Motor neuron (in vitro differentiated cells): ENCODE data around the gene NAB2. TPM values are rescaled to one million over a fixed set of nuclear protein-coding genes. Genes with fewer than 3 reads are reported as not detected.

ENCODE experiments used
- ATAC-seq, 8 experiments: fragments of 200-7000 bp; cut with Tn5 transposase; replicated peaks in 6 of 8; 2 replicates each; pipeline ENCODE4 v1.8.0; 2021; ENCODE audit warnings: mild to moderate bottlenecking in 8 of 8, moderate library complexity in 8 of 8
- H3K27ac ChIP-seq, 2 donors: fragments of 250-450 bp; sonication (Bioruptor Pico); 2 replicates each; pipeline ENCODE4 v1.9.0; 2021; ENCODE audit warnings: antibody characterized with exemption in 2 of 2, mild to moderate bottlenecking in 2 of 2, moderate library complexity in 1 of 2
- H3K4me1 ChIP-seq, 2 donors: fragments of 250-450 bp; sonication (Bioruptor Pico); replicated peaks in 1 of 2; 2 replicates each; pipeline ENCODE4 v1.6.1; 2021; ENCODE audit warnings: antibody characterized with exemption in 2 of 2, mild to moderate bottlenecking in 2 of 2, moderate library complexity in 1 of 2
- H3K4me3 ChIP-seq, 5 donors: fragments of 250-450 bp; sonication (Bioruptor Pico); 2 replicates each; pipeline ENCODE4 v1.9.0; 2021; ENCODE audit warnings: antibody characterized with exemption in 5 of 5, mild to moderate bottlenecking in 5 of 5, moderate library complexity in 4 of 5
- WGBS, 10 experiments: fragments of 450-650 bp; shearing (Covaris generic); methylation state at CpG; one replicate each; pipeline ENCODE4 v1.0.0; 2022; 5-methylcytosine and 5-hydroxymethylcytosine counted together
- in situ Hi-C, 9 experiments: fragments of 400-800 bp; cut with MboI; loops; one replicate each; pipeline ENCODE4 v1.15.0; 2021; ENCODE audit warnings: low sequenced_read_pairs in 9 of 9, low pct_unique_long_range_greater_than_20kb in 2 of 9; ENCODE audit not compliant: unreplicated experiment in 9 of 9
- total RNA-seq, 8 experiments: library from RNA; unstranded; fragments of 300-600 nt; gene quantifications; 2 replicates each; pipeline versions ENCODE4 v1.2.3 to v1.2.4, GENCODE V29; 2022

Gene NAB2
- total RNA-seq, 8 experiments from 2014 or later = 13.4 to 41.1 (median 24.0) TPM

DNA sequence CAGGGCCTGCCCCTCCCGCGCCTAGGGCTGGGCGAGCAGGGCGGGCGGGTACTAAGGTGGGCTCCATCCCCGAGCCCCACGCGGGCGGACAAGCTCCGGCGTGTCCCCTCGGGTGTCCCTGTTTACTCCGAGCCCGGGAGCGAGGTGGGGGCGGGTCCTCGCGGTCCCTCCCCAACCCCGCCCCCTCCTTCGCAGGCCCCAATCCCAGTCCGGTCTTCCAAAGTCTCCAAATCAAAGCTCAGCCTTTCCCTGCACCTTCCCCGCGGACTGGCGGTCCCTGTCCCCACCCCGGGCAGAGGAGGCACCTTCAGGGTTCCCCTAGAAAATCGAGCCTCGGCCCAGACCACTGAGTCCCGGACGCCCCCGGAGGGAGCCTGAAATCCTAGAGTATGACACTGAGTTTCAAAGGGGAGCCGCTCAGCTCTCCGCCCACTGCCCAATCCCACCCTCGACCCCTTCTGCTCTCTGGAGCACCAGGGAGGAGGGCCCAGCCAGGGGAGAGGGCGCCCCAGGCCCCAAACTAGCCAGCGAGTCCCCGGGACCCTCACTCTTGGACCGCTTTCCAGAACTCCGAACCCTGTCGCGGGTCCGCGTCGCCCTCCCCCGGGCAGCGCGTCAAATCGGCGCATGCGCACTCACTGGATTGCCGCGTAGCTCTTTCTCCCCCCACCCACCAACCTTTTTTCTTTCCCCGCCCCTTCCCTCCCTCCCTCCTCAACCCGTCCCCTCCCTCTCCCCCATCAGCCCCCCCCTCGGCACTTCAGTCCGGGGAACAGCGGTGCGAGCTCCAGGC is 39.0 kb downstream of the NAB2 start, which contains the start of gene LRP1:
LRP1 (plus strand) TSS at position 758 of the 793 bp plus-strand sequence. CDS start 482 bp downstream, outside the sequence.
- Histone ChIP-seq H3K4me1 (peaks cover 37 to 39% of the 10 kb centered on the region in 2 donors), H3K27ac (peak within 1 kb of the TSS; percentile 87 to 91), H3K4me3 (peak within 1 kb of the TSS; percentile 83 to 97 (median 89))
- in situ Hi-C loops = loop anchor here in 3 of 9 experiments (10.0 kb wide), 2 partner anchors 47 to 57 kb away; no protein-coding TSS in a partner anchor
- 0% methylated on average over 4 of the region's 57 CpGs; no CpG with 5 or more reads in 9 of the 10 experiments for WGBS, 10 experiments
- ATAC-seq = peak; percentile 55 to 83 (median 66)

GRCh38 chr12:57128519-57129247 is 39.8 kb downstream of the NAB2 start:
- H3K4me3 ChIP-seq = peak overlapping the region; percentile 83 to 97 (median 89)
- ATAC-seq = peak in 7 of 8 experiments; percentile 1 to 66 (median 40)
- H3K27ac ChIP-seq = peak overlapping the region; percentile 87 to 91
- in situ Hi-C loops = loop anchor here in 3 of 9 experiments (10.0 kb wide), 2 partner anchors 46 to 56 kb away; no protein-coding TSS in a partner anchor
- WGBS, 10 experiments = no CpG with 5 or more reads among the region's 35 CpGs
- peaks cover 42 to 47% of the 10 kb centered on the region in 2 donors for H3K4me1 ChIP-seq

- in situ Hi-C loops = loop anchor here in 3 of 9 experiments (10.0 kb wide), 2 partner anchors 45 to 55 kb away; no protein-coding TSS in a partner anchor
- H3K4me3 ChIP-seq = peak overlapping the region; percentile 83 to 97 (median 89)
- peaks cover 46 to 54% of the 10 kb centered on the region in 2 donors for H3K4me1 ChIP-seq
- H3K27ac ChIP-seq = peak overlapping the region; percentile 87 to 91
- WGBS, 10 experiments = 67% methylated on average over 1 of the region's 12 CpGs; no CpG with 5 or more reads in 9 of the 10 experiments
- ATAC-seq = peak in 5 of 8 experiments; percentile 8 to 34 (median 26)
Measured at GRCh38 chr12:57129321-57129842, 40.5 kb downstream of the NAB2 start.

GRCh38 chr12:57129889-57130288 is 41.0 kb downstream of the NAB2 start:
- Histone ChIP-seq H3K27ac (peak overlapping the region in 1 of 2 donors; percentile 87), H3K4me1 (peaks cover 49 to 57% of the 10 kb centered on the region in 2 donors), H3K4me3 (peak overlapping the region; percentile 83 to 97 (median 89))
- ATAC-seq = no peak
- in situ Hi-C loops = loop anchor here in 3 of 9 experiments (10.0 kb wide), 2 partner anchors 45 to 55 kb away; no protein-coding TSS in a partner anchor

GRCh38 chr12:57130941-57131340 is 42.0 kb downstream of the NAB2 start:
- Histone ChIP-seq H3K4me3 (peak overlapping the region in 2 of 5 donors; percentile 83 to 89), H3K4me1 (peaks cover 60 to 67% of the 10 kb centered on the region in 2 donors), H3K27ac (no peak overlapping the region)
- 64 to 100% (median 95%) methylated on average over 1 to 2 of the region's 2 CpGs; no CpG with 5 or more reads in 6 of the 10 experiments for WGBS, 10 experiments
- in situ Hi-C loops = no loop called here
- no peak for ATAC-seq

GRCh38 chr12:57131896-57132744 is 43.2 kb downstream of the NAB2 start:
- ATAC-seq = no peak
- 5 to 100% (median 59%) methylated on average over 1 to 5 of the region's 9 CpGs for WGBS, 10 experiments
- in situ Hi-C loops = no loop called here
- Histone ChIP-seq H3K4me1 (peaks cover 58 to 71% of the 10 kb centered on the region in 2 donors), H3K4me3 (peak overlapping the region in 1 of 5 donors; percentile 4), H3K27ac (no peak overlapping the region)

DNA sequence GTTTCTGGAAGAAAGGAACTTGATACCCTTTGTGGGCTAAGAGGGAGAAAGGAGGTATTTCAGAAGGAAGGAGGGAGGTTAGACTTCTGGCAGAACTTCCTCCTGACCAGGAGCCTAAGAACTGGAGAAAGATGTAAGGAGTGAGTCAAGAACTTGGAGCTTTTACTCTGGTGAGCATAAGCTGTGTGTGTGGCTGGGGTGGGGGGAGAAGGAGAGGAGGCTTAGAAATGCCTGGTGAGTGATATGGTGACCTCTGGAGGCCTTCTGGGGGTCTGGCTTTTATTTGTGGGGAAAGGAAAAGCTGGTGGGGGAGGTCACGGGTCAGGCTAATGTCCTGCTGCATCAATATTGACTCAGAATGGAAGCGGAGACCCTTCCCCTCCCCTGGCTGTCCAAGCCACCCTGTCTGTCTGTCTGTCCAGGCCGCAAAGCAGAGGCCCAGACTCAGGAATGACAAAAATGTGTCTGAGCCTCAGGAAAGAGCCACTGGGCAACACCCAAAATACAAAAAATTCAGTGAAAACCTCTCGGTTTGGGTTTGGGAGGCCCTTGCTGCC is 44.2 kb downstream of the NAB2 start:
- Histone ChIP-seq H3K4me3 (no peak overlapping the region), H3K4me1 (peaks cover 57 to 70% of the 10 kb centered on the region in 2 donors), H3K27ac (no peak overlapping the region)
- 20 to 60% methylated on average over 1 of the region's 4 CpGs; no CpG with 5 or more reads in 8 of the 10 experiments for WGBS, 10 experiments
- peak in 1 of 8 experiments; percentile 4 for ATAC-seq
- in situ Hi-C loops = no loop called here

- WGBS, 10 experiments = 8 to 100% (median 80%) methylated on average over 1 to 5 of the region's 6 CpGs; no CpG with 5 or more reads in 5 of the 10 experiments
- in situ Hi-C loops = no loop called here
- H3K4me3 ChIP-seq = no peak overlapping the region
- ATAC-seq = no peak
- H3K4me1 ChIP-seq = peaks cover 57 to 70% of the 10 kb centered on the region in 2 donors
- H3K27ac ChIP-seq = peak overlapping the region in 1 of 2 donors; percentile 17
Measured at GRCh38 chr12:57133916-57134315, 45.0 kb downstream of the NAB2 start.

DNA sequence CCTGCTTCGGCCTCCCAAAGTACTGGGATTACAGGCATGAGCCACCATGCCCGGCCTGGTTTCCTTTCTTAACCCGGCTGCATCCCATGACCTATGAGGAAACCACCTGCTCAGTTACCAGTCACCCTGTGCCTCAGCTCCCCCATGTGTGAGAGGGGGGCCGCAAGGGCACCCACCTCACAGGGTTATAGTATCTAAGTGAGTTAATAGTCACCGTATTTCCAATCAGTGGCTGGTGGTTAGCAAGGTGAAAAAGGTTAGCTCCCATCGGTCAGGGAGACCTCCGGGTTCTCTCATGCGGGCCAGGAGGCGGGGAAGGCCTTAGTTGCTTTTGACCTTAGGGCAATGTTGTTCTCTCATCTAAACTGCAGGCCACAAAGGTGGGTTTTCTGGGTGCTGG is 46.0 kb downstream of the NAB2 start:
- in situ Hi-C loops = no loop called here
- Histone ChIP-seq H3K27ac (peak overlapping the region in 1 of 2 donors; percentile 73), H3K4me1 (peaks cover 55 to 67% of the 10 kb centered on the region in 2 donors), H3K4me3 (no peak overlapping the region)
- 27 to 100% (median 62%) methylated on average over 1 to 5 of the region's 9 CpGs; no CpG with 5 or more reads in 4 of the 10 experiments for WGBS, 10 experiments
- no peak for ATAC-seq

- peak overlapping the region; percentile 49 to 73 for H3K27ac ChIP-seq
- in situ Hi-C loops = no loop called here
- H3K4me3 ChIP-seq = peak overlapping the region in 2 of 5 donors; percentile 0 to 1
- ATAC-seq = peak in 6 of 8 experiments; percentile 6 to 89 (median 88)
- H3K4me1 ChIP-seq = peaks cover 47 to 59% of the 10 kb centered on the region in 2 donors
- 0 to 100% (median 6%) methylated on average over 1 to 2 of the region's 18 CpGs; no CpG with 5 or more reads in 7 of the 10 experiments for WGBS, 10 experiments
Measured at GRCh38 chr12:57135527-57136326, 46.8 kb downstream of the NAB2 start.
